Activated CD4-positive, alpha-beta T cell treated with anti-CD3 and anti-CD28 coated beads for 24 hours (primary cell): ENCODE measurements around the gene ANKRD33.
A peak's percentile ranks its signal among the peaks of the same experiment; 100 is the strongest.

Experiments
- DNase-seq, 2 donors: peaks; one replicate each; pipeline ENCODE4 v3.0.0-alpha.2; 2020; ENCODE audit warnings: low read depth in 2 of 2

Gene ANKRD33

GRCh38 chr12:51862947-51863346 lies 25.0 kb upstream of the ANKRD33 start:
- no peak for DNase-seq

GRCh38 chr12:51863363-51863932 lies 24.5 kb upstream of the ANKRD33 start:
- no peak for DNase-seq

- DNase-seq, result peak in 1 of 2 donors; percentile 10
These were observed 23.7 kb upstream of the ANKRD33 start for GRCh38 chr12:51863933-51864832.

- DNase-seq, result no peak
These were observed 22.9 kb upstream of the ANKRD33 start for GRCh38 chr12:51864833-51865670.

- no peak for DNase-seq
These were observed 22.1 kb upstream of the ANKRD33 start for GRCh38 chr12:51865757-51866270.

GRCh38 chr12:51866324-51866723 lies 21.6 kb upstream of the ANKRD33 start:
- no peak for DNase-seq

- DNase-seq, result no peak
These were observed 21.1 kb upstream of the ANKRD33 start for GRCh38 chr12:51866762-51867161.

GRCh38 chr12:51867371-51867770 lies 20.5 kb upstream of the ANKRD33 start:
- no peak for DNase-seq

GRCh38 chr12:51867796-51868428 lies 20.0 kb upstream of the ANKRD33 start:
- DNase-seq, result no peak

GRCh38 chr12:51868821-51869495 lies 18.9 kb upstream of the ANKRD33 start:
- DNase-seq, result no peak

- no peak for DNase-seq
These were observed 18.4 kb upstream of the ANKRD33 start for GRCh38 chr12:51869496-51869865.

- no peak for DNase-seq
These were observed 18.0 kb upstream of the ANKRD33 start for GRCh38 chr12:51869931-51870330.

- no peak for DNase-seq
These were observed 17.4 kb upstream of the ANKRD33 start for GRCh38 chr12:51870504-51870903.

- no peak for DNase-seq
These were observed 16.8 kb upstream of the ANKRD33 start for GRCh38 chr12:51871126-51871525.

- DNase-seq, result no peak
These were observed 15.8 kb upstream of the ANKRD33 start for GRCh38 chr12:51871918-51872688.

GRCh38 chr12:51872689-51872981 lies 15.3 kb upstream of the ANKRD33 start:
- DNase-seq, result no peak

- DNase-seq, result no peak
These were observed 14.5 kb upstream of the ANKRD33 start for GRCh38 chr12:51873251-51873994.

- no peak for DNase-seq
These were observed 13.9 kb upstream of the ANKRD33 start for GRCh38 chr12:51874000-51874399.

- no peak for DNase-seq
These were observed 13.4 kb upstream of the ANKRD33 start for GRCh38 chr12:51874486-51874885.

GRCh38 chr12:51879102-51879501 lies 8.8 kb upstream of the ANKRD33 start:
- DNase-seq, result no peak
